Ovary (tissue), 9 donors: ENCODE results near the gene INPP5A. TPM values are rescaled to one million over a fixed set of nuclear protein-coding genes. Genes with fewer than 3 reads are reported as not detected.
"Not testable (repeated sequence)": the region's sequence is repeated elsewhere in the genome, so short reads cannot be mapped to it uniquely, and the experiment has no call there.

Experiments used
- DNase-seq, 5 donors: peaks; one replicate each; pipeline ENCODE4 v3.0.0-alpha.2; 2019 to 2020
- H3K27ac ChIP-seq, 2 donors: fragments of 200-600 bp; one replicate each; pipeline versions ENCODE4 v1.5.1 to v1.8.0; 2019 to 2022
- H3K27me3 ChIP-seq: fragments of 200-600 bp; one replicate; pipeline ENCODE4 v1.8.0; 2022
- H3K36me3 ChIP-seq: fragments of 200-600 bp; sonication (generic); one replicate; pipeline ENCODE4 v1.5.1; 2019
- H3K4me1 ChIP-seq: one replicate; pipeline ENCODE4 v1.8.1; 2013; ENCODE audit warnings: mild to moderate bottlenecking, moderate library complexity; ENCODE audit not compliant: insufficient read depth
- H3K4me3 ChIP-seq: fragments of 200-600 bp; sonication (generic); one replicate; pipeline ENCODE4 v1.5.1; 2017
- H3K9me3 ChIP-seq, 2 donors: fragments of 200-600 bp in 1 of 2; sonication (generic) in 1 of 2; one replicate each; pipeline versions ENCODE4 v1.5.1 to v1.8.1; 2013 to 2019; ENCODE audit warnings: mild to moderate bottlenecking in 1 of 2, moderate library complexity in 1 of 2
- EP300 ChIP-seq: sonication (generic); formaldehyde crosslinking; IDR thresholded peaks from one replicate; pipeline ENCODE4 v1.6.1; 2017; ENCODE audit warnings: antibody characterized with exemption
- POLR2A ChIP-seq: fragments of 450-650 bp; IDR thresholded peaks from one replicate; pipeline ENCODE4 v1.6.1; 2017; ENCODE audit warnings: antibody characterized with exemption, mild to moderate bottlenecking, moderate library complexity
- WGBS, 3 donors: extraction: QIAGEN DNeasy Blood & Tissue Kit in 1 of 3; methylation state at CpG; one replicate each; pipeline versions ENCODE4 v1.1.5 to v1.1.7; 2013 to 2017; 5-methylcytosine and 5-hydroxymethylcytosine counted together
- intact Hi-C, 4 donors: fragments of 100-400 bp; cut with DNase I; formaldehyde crosslinking; loops; one replicate each; pipeline versions ENCODE4 v1.11.0 to v1.15.1; 2022 to 2023
- polyA plus RNA-seq, 2 donors: library from polyadenylated mRNA; stranded (reverse); fragments of 200-250 nt in 1 of 2; fragments of 350-450 nt in 1 of 2; fragmentation: Illumina TruSeq in 1 of 2; extraction: RNeasy Lipid Tissue Mini Kit (QIAGEN cat#74804) in 1 of 2; gene quantifications; one replicate each; pipeline ENCODE4 v1.2.3, GENCODE V29; 2013 to 2014
- total RNA-seq, 7 donors: library from RNA; depleted of rRNA in 2 of 7; stranded (reverse); fragments of >200 nt in 2 of 7; fragmentation: NEBNext Ultra II Directional in 3 of 7; extraction: Animal tissue kit (Norgen Biotek cat#: 25700) in 3 of 7; gene quantifications; one replicate each; pipeline versions ENCODE4 v1.1.0 to v1.2.4, GENCODE V29; 2016 to 2023
- TF ChIP-seq, protein P1 (sequence below), 3 donors: fragments of 450-650 bp in 2 of 3; fragments of 200-600 bp in 1 of 3; IDR thresholded peaks; one replicate each; pipeline versions ENCODE4 v1.5.1 to v1.8.0; 2016 to 2022; ENCODE audit warnings: antibody characterized with exemption in 3 of 3, mild to moderate bottlenecking in 1 of 3
- donor health status: DM: no; HTN: no; CAD: no; lungs with moderate emphysema.
- donor health status: DM: no; HTN: no; CAD: no.
- donor health status: Bipolar disorder and iron deficiency.
- donor health status: DM: yes; HTN: yes; CAD: no.
- donor health status: DM: no; HTN: no; CAD: no.
- donor health status: DM: yes; HTN: yes; CAD: no.

INPP5A gene
- total and polyA plus RNA-seq, 9 donors, result 19.8 to 41.2 (median 35.3) TPM

- Histone ChIP-seq H3K9me3 (no peaks in the 10 kb centered on the region), H3K4me3 (no peak overlapping the region)
- DNase-seq, result no peak
Measured at GRCh38 chr10:132702601-132703418, 165.2 kb downstream of the INPP5A start.

DNA sequence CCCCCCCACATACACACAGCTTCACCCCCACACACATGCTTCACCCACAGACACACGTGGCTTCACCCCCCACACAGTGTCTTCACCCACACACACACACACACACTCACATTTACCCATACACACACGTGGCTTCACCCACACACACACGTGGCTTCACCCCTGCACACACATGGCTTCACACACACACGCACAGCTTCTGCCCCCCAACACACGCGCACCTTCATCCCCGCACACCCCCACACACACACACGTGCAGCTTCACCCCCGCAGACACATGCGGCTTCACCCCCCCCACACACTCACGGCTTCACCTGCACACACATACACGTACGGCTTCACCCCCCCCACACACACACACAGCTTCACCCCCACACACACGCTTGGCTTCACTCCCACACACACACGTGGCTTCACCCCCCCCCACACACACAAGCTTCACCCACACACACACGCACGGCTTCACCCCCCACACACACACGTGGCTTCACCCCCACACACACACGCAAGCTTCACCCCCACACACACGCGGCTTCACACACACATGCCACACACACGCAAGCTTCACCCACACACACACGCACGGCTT, 165.9 kb downstream of the INPP5A start:
- Histone ChIP-seq H3K36me3 (no peaks in the 10 kb centered on the region), H3K27me3 (no peaks in the 10 kb centered on the region), H3K27ac (no peak overlapping the region), H3K9me3 (no peaks in the 10 kb centered on the region), H3K4me1 (no peaks in the 10 kb centered on the region), H3K4me3 (no peak overlapping the region)
- TF ChIP-seq, protein P1, sequence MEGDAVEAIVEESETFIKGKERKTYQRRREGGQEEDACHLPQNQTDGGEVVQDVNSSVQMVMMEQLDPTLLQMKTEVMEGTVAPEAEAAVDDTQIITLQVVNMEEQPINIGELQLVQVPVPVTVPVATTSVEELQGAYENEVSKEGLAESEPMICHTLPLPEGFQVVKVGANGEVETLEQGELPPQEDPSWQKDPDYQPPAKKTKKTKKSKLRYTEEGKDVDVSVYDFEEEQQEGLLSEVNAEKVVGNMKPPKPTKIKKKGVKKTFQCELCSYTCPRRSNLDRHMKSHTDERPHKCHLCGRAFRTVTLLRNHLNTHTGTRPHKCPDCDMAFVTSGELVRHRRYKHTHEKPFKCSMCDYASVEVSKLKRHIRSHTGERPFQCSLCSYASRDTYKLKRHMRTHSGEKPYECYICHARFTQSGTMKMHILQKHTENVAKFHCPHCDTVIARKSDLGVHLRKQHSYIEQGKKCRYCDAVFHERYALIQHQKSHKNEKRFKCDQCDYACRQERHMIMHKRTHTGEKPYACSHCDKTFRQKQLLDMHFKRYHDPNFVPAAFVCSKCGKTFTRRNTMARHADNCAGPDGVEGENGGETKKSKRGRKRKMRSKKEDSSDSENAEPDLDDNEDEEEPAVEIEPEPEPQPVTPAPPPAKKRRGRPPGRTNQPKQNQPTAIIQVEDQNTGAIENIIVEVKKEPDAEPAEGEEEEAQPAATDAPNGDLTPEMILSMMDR (IDR thresholded peaks at IDR 0.05), result no peak
- no peak for TF ChIP-seq POLR2A
- WGBS, 3 donors, result 86 to 89% (median 88%) methylated on average over 24 of the region's 24 CpGs
- DNase-seq, result no peak
- intact Hi-C loops, result no loop called here

More at GRCh38 chr10:132702601-132703418, 165.2 kb downstream of the INPP5A start:
- TF ChIP-seq POLR2A, result no peak
- TF ChIP-seq EP300, result no peak
- TF ChIP-seq, protein P1 (IDR thresholded peaks at IDR 0.05), result no peak
- no peak overlapping the region for H3K27ac ChIP-seq
- intact Hi-C loops, result no loop called here
- H3K4me1 ChIP-seq, result no peaks in the 10 kb centered on the region
- H3K36me3 ChIP-seq, result no peaks in the 10 kb centered on the region
- no peaks in the 10 kb centered on the region for H3K27me3 ChIP-seq
- WGBS, 3 donors, result 92 to 94% (median 94%) methylated on average over 37 of the region's 37 CpGs

DNA sequence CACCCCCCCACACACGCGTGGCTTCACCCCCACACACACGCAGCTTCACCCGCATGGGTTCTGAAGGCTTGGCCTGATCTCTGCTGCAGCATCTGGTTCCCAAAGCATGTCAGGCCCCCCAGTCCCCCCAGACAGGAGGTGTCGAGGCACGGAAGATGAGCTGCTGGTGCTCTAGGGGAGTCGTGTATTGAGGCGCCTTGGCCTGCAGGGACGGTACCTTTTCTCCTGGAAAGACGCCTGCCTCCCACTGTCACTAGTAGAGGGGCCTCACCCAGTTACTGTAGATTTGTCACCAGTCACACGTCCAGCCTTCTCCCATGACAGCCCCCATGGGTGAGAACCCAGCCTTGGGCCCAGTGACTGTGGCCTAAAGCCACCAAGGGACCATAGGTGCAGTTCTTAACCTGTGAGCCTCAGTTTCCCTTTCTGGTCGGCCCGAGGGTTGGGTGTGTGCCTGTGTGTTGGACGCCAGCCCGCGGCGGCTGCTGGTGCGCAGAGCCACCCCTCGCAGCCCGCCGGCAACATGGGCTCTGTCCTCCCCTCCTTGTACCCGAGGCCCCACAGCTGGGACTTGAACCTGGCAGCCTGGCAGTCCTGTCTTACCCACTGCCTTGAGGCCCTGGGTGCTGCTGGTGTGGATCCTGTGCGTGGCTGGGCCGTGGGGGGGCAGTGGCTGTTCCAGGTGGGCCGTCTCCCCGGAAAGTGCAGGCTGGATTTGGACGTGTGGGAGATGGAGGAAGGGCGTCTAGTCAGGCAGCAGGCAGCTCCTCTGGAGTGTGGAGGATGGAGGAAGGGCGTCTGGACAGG, 166.6 kb downstream of the INPP5A start:
- TF ChIP-seq EP300, result no peak
- no peak for TF ChIP-seq POLR2A
- TF ChIP-seq, protein P1 (IDR thresholded peaks at IDR 0.05), result no peak
- Histone ChIP-seq H3K9me3 (no peaks in the 10 kb centered on the region), H3K4me1 (no peaks in the 10 kb centered on the region), H3K4me3 (no peak overlapping the region), H3K36me3 (no peaks in the 10 kb centered on the region), H3K27ac (no peak overlapping the region), H3K27me3 (no peaks in the 10 kb centered on the region)
- no peak for DNase-seq
- intact Hi-C loops, result no loop called here
- 94 to 96% (median 95%) methylated on average over 29 of the region's 29 CpGs for WGBS, 3 donors

DNA sequence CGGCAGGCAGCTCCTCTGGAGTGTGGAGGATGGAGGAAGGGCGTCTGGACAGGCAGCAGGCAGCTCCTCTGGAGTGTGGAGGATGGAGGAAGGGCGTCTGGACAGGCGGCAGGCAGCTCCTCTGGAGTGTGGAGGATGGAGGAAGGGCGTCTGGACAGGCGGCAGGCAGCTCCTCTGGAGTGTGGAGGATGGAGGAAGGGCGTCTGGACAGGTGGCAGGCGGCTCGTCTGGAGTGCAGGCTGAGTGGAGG, 167.2 kb downstream of the INPP5A start:
- intact Hi-C loops, H3K4me1 ChIP-seq, H3K36me3 ChIP-seq, H3K9me3 ChIP-seq, H3K27ac ChIP-seq, H3K4me3 ChIP-seq, DNase-seq, H3K27me3 ChIP-seq: not testable (repeated sequence)
- 94 to 96% (median 95%) methylated on average over 9 of the region's 9 CpGs for WGBS, 3 donors

GRCh38 chr10:132705173-132705572, 167.6 kb downstream of the INPP5A start:
- peak in 1 of 5 donors; percentile 10 for DNase-seq
- H3K4me1 ChIP-seq, result no peaks in the 10 kb centered on the region
- no peaks in the 10 kb centered on the region for H3K9me3 ChIP-seq
- intact Hi-C loops, result no loop called here
- H3K27ac ChIP-seq, result no peak overlapping the region
- TF ChIP-seq, protein P1 (IDR thresholded peaks at IDR 0.05), result no peak
- TF ChIP-seq POLR2A, result no peak
- TF ChIP-seq EP300, result no peak
- 96 to 98% (median 97%) methylated on average over 15 of the region's 15 CpGs for WGBS, 3 donors
- no peak overlapping the region for H3K4me3 ChIP-seq
- no peaks in the 10 kb centered on the region for H3K27me3 ChIP-seq
- H3K36me3 ChIP-seq, result no peaks in the 10 kb centered on the region
